ENCODE results near the gene ARMC9.

DNA sequence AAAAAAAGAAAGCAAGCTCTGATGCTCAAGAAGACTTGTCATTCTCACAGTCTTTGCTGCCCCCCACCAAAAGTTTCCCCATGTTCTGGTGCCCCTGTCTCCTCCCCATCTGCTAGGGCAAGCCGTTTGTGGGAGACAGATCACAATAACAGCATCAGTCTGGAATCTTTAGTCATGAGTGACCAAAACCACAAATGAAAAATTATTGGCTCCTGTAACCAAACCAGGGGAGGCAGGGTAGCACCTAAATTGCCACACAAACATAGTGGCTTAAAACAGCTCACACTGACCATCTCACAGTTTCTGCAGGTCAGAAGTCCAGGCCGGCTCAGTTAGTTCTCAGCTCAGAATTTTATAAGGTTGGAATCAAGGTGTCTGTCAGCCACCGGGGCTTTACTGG, 188.0 kb downstream of the ARMC9 start:
- no peak for TF ChIP-seq TAF1 (IDR thresholded peaks at IDR 0.05; ENCODE audit: borderline replicate concordance, insufficient read depth, low read length)
- TF ChIP-seq POLR2AphosphoS5 (IDR thresholded peaks at IDR 0.05; ENCODE audit: low read depth, low read length), result no peak
- TF ChIP-seq, protein P1, sequence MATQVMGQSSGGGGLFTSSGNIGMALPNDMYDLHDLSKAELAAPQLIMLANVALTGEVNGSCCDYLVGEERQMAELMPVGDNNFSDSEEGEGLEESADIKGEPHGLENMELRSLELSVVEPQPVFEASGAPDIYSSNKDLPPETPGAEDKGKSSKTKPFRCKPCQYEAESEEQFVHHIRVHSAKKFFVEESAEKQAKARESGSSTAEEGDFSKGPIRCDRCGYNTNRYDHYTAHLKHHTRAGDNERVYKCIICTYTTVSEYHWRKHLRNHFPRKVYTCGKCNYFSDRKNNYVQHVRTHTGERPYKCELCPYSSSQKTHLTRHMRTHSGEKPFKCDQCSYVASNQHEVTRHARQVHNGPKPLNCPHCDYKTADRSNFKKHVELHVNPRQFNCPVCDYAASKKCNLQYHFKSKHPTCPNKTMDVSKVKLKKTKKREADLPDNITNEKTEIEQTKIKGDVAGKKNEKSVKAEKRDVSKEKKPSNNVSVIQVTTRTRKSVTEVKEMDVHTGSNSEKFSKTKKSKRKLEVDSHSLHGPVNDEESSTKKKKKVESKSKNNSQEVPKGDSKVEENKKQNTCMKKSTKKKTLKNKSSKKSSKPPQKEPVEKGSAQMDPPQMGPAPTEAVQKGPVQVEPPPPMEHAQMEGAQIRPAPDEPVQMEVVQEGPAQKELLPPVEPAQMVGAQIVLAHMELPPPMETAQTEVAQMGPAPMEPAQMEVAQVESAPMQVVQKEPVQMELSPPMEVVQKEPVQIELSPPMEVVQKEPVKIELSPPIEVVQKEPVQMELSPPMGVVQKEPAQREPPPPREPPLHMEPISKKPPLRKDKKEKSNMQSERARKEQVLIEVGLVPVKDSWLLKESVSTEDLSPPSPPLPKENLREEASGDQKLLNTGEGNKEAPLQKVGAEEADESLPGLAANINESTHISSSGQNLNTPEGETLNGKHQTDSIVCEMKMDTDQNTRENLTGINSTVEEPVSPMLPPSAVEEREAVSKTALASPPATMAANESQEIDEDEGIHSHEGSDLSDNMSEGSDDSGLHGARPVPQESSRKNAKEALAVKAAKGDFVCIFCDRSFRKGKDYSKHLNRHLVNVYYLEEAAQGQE (IDR thresholded peaks at IDR 0.05; ENCODE audit: insufficient read depth in 1 of 2, low read depth in 2 of 2, low read length in 2 of 2), result no peak

All from PFSK-1 (cell line).